ENCODE measurements around the gene DSCAM. TPM values are rescaled to one million over a fixed set of nuclear protein-coding genes. Genes with fewer than 3 reads are reported as not detected.

Gene DSCAM
- total and polyA plus RNA-seq, 4 donors: 0.02 to 0.25 (median 0.09) TPM

DNA sequence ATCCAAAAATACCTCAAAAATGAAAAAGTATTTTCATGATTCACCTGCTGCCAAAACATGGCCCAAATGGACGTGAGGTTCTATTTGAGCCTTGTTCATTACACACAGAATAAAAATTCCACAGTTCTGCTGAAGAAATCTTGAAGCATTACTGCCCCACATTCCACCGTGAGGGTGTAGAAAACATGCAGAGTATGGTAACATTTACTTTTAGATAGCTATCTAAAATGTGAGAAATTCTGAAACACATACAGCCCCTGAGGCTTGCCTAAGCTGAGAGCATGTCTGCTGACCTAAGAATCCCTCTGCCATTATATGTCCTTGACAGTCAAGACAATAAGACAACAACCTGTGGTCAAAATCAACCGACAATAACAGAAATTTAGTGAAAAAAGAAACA lies 186.5 kb downstream of the DSCAM start:
- no peak overlapping the region for H3K4me3 ChIP-seq

DNA sequence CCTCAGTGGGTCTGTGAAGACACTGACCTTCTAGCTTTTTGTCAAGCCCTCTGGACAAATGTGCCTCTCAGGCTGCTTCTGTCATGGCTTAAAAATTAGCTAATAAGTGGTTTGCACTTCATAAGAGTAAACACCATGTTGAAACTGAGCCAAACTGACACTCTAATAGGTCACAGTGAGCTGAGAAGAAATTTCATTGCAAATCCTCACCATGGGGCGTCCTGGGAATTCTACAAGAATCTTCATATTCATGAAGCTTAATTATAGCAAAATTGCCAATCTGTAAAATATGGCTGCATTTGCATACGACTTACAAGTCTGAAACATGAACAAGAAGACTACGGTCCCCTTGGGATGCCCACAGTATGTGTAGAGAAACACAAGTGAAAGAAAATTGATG lies 188.6 kb downstream of the DSCAM start:
- DNase-seq (peak; percentile 34 to 83 (median 68)), ATAC-seq (ENCODE audit: insufficient read depth, low FRiP score) (no peak)
- H3K27me3 ChIP-seq (ENCODE audit: control insufficient read depth in 3 of 3, insufficient read depth in 3 of 3, low read length in 2 of 3): no peaks in the 10 kb centered on the region
- no peak overlapping the region for H3K27ac ChIP-seq (ENCODE audit: low read depth in 1 of 2, low read length in 1 of 2)
- TF ChIP-seq, protein P1, sequence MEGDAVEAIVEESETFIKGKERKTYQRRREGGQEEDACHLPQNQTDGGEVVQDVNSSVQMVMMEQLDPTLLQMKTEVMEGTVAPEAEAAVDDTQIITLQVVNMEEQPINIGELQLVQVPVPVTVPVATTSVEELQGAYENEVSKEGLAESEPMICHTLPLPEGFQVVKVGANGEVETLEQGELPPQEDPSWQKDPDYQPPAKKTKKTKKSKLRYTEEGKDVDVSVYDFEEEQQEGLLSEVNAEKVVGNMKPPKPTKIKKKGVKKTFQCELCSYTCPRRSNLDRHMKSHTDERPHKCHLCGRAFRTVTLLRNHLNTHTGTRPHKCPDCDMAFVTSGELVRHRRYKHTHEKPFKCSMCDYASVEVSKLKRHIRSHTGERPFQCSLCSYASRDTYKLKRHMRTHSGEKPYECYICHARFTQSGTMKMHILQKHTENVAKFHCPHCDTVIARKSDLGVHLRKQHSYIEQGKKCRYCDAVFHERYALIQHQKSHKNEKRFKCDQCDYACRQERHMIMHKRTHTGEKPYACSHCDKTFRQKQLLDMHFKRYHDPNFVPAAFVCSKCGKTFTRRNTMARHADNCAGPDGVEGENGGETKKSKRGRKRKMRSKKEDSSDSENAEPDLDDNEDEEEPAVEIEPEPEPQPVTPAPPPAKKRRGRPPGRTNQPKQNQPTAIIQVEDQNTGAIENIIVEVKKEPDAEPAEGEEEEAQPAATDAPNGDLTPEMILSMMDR (IDR thresholded peaks at IDR 0.05; ENCODE audit: control extremely low read depth, extremely low read depth): no peak
- no peak overlapping the region for H3K9ac ChIP-seq (ENCODE audit: insufficient read depth in 1 of 2, low read length in 2 of 2)
- H3K4me3 ChIP-seq: no peak overlapping the region
- WGBS, 2 donors: 65 to 70% methylated on average over 3 of the region's 3 CpGs
- no peaks in the 10 kb centered on the region for H3K36me3 ChIP-seq (ENCODE audit: control insufficient read depth in 4 of 4, insufficient read depth in 4 of 4, low read length in 4 of 4)
- H3K9me3 ChIP-seq (ENCODE audit: control insufficient read depth in 4 of 4, insufficient read depth in 3 of 4, low read length in 3 of 4): peaks cover 0 to 2% (median 0%) of the 10 kb centered on the region in 4 donors
- peaks cover 0 to 25% (median 4%) of the 10 kb centered on the region in 5 donors for H3K4me1 ChIP-seq (ENCODE audit: control insufficient read depth in 5 of 5, insufficient read depth in 5 of 5, low read length in 5 of 5)

More for the DNA sequence above, 186.5 kb downstream of the DSCAM start:
- TF ChIP-seq, protein P1 (IDR thresholded peaks at IDR 0.05; ENCODE audit: control extremely low read depth, extremely low read depth): no peak
- Histone ChIP-seq H3K27me3 (ENCODE audit: control insufficient read depth in 3 of 3, insufficient read depth in 3 of 3, low read length in 2 of 3) (no peaks in the 10 kb centered on the region), H3K36me3 (ENCODE audit: control insufficient read depth in 4 of 4, insufficient read depth in 4 of 4, low read length in 4 of 4) (no peaks in the 10 kb centered on the region), H3K4me1 (ENCODE audit: control insufficient read depth in 5 of 5, insufficient read depth in 5 of 5, low read length in 5 of 5) (peaks cover 0 to 25% (median 4%) of the 10 kb centered on the region in 5 donors), H3K9ac (ENCODE audit: insufficient read depth in 1 of 2, low read length in 2 of 2) (no peak overlapping the region), H3K27ac (ENCODE audit: low read depth in 1 of 2, low read length in 1 of 2) (no peak overlapping the region), H3K9me3 (ENCODE audit: control insufficient read depth in 4 of 4, insufficient read depth in 3 of 4, low read length in 3 of 4) (peaks cover 0 to 2% (median 0%) of the 10 kb centered on the region in 4 donors)
- ATAC-seq (ENCODE audit: insufficient read depth, low FRiP score): no peak
- 58 to 79% methylated on average over 3 of the region's 3 CpGs for WGBS, 2 donors
- peak; percentile 23 to 44 (median 41) for DNase-seq

DNA sequence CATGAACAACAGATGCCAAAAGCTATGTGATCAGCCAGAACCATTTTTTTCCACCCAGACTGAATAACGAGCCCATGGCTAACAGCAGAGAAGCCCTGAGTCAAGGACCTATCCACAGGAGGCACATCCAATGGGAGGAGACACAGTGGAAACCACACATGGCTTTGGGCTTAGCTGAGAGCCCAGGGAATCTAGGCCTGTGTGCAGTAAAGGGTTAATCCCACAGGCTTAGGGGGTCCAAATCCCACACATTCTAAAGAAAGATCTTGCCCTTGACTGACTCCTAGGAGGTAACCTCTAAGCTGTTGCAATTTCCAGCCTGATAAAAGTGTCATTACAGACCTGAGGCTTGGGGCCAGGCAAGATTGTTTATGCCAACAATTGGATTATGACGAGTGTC lies 194.5 kb downstream of the DSCAM start:
- no peak for DNase-seq
- H3K9me3 ChIP-seq (ENCODE audit: control insufficient read depth in 4 of 4, insufficient read depth in 3 of 4, low read length in 3 of 4): peaks cover 0 to 8% (median 0%) of the 10 kb centered on the region in 4 donors
- no peak for ATAC-seq (ENCODE audit: insufficient read depth, low FRiP score)
- H3K4me3 ChIP-seq: no peak overlapping the region
- no peaks in the 10 kb centered on the region for H3K36me3 ChIP-seq (ENCODE audit: control insufficient read depth in 4 of 4, insufficient read depth in 4 of 4, low read length in 4 of 4)
- TF ChIP-seq, protein P1 (IDR thresholded peaks at IDR 0.05; ENCODE audit: control extremely low read depth, extremely low read depth): no peak
- WGBS, 2 donors: 52 to 71% methylated on average over 2 of the region's 2 CpGs
- H3K4me1 ChIP-seq (ENCODE audit: control insufficient read depth in 5 of 5, insufficient read depth in 5 of 5, low read length in 5 of 5): peaks cover 0 to 10% (median 0%) of the 10 kb centered on the region in 5 donors
- no peaks in the 10 kb centered on the region for H3K27me3 ChIP-seq (ENCODE audit: control insufficient read depth in 3 of 3, insufficient read depth in 3 of 3, low read length in 2 of 3)
- H3K27ac ChIP-seq (ENCODE audit: low read depth in 1 of 2, low read length in 1 of 2): no peak overlapping the region
- H3K9ac ChIP-seq (ENCODE audit: insufficient read depth in 1 of 2, low read length in 2 of 2): no peak overlapping the region

DNA sequence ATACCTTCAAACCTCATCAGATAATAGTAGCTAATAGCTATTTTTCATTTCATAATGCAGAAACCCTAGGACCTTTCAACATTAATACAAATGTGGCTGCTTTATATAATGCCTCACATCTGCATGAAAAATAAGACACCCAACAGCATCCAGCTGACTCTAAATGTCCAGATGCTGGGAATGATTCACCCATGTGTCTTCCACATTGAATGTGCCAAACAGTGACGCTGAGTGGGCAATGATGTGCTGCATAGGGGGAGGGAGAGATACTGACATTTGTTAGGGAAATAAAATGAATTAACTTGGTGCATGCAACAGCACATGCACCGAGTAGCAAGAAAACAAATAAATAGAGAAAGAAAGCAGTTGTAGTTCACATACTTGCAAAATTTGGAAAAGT lies 199.3 kb downstream of the DSCAM start:
- H3K9me3 ChIP-seq (ENCODE audit: control insufficient read depth in 4 of 4, insufficient read depth in 3 of 4, low read length in 3 of 4): peaks cover 0 to 11% (median 1%) of the 10 kb centered on the region in 4 donors
- H3K27me3 ChIP-seq (ENCODE audit: control insufficient read depth in 3 of 3, insufficient read depth in 3 of 3, low read length in 2 of 3): no peaks in the 10 kb centered on the region
- H3K27ac ChIP-seq (ENCODE audit: low read depth in 1 of 2, low read length in 1 of 2): no peak overlapping the region
- H3K9ac ChIP-seq (ENCODE audit: insufficient read depth in 1 of 2, low read length in 2 of 2): no peak overlapping the region
- no peaks in the 10 kb centered on the region for H3K36me3 ChIP-seq (ENCODE audit: control insufficient read depth in 4 of 4, insufficient read depth in 4 of 4, low read length in 4 of 4)
- no peak overlapping the region for H3K4me3 ChIP-seq
- DNase-seq (no peak), ATAC-seq (ENCODE audit: insufficient read depth, low FRiP score) (no peak)
- TF ChIP-seq, protein P1 (IDR thresholded peaks at IDR 0.05; ENCODE audit: control extremely low read depth, extremely low read depth): no peak
- no peaks in the 10 kb centered on the region for H3K4me1 ChIP-seq (ENCODE audit: control insufficient read depth in 5 of 5, insufficient read depth in 5 of 5, low read length in 5 of 5)
- WGBS, 2 donors: 38 to 41% methylated on average over 2 of the region's 2 CpGs

All from lung (tissue), 12 donors.